HepG2 (cell line): ENCODE results near the gene CRMP1. TPM values are rescaled to one million over a fixed set of nuclear protein-coding genes. Genes with fewer than 3 reads are reported as not detected.

ENCODE experiments used
- ATAC-seq: fragments of 200-7000 bp; cut with Tn5 transposase; 3 replicates; pipeline ENCODE4 v1.9.1; 2020; ENCODE audit warnings: mild to moderate bottlenecking, moderate library complexity
- BruUV-seq: library from RNA; stranded (reverse); fragments of 400-500 nt; replicated peaks from 2 replicates; lab custom pipeline; 2021; lab: Mats Ljungman, UMichigan
- CTCF ChIA-PET: fragments of 300-600 bp; formaldehyde crosslinking; extraction: SDS; loops from one replicate; lab custom pipeline; 2021; ENCODE audit warnings: low total read pairs, inconsistent platforms, low intra/inter-chr PET ratio; lab: Yijun Ruan, JAX
- POLR2A ChIA-PET: fragments of 350-600 bp; sonication (Branson Sonifier 250); formaldehyde crosslinking; loops from one replicate; lab custom pipeline; 2020; ENCODE audit warnings: antibody characterized with exemption, inconsistent platforms; lab: Yijun Ruan, JAX
- DNase-seq: peaks from one replicate; pipeline ENCODE4 v3.0.0-alpha.2; 2015; ENCODE audit warnings: low spot score
- FAIRE-seq: peaks from 3 replicates; lab custom pipeline; 2011; peaks lifted over from hg19 to GRCh38; lab: Jason Lieb, UNC
- H2AFZ ChIP-seq: one replicate; pipeline ENCODE4 v1.6.1; 2011; ENCODE audit warnings: low read length, inconsistent platforms
- H3K27ac ChIP-seq: fragments of 300-600 bp; 3 replicates; pipeline ENCODE4 v1.8.0; 2011; ENCODE audit warnings: mixed run types, mild to moderate bottlenecking, mixed read lengths, low read length, inconsistent platforms; ENCODE audit not compliant: insufficient read depth; ENCODE audit errors: extremely low read length
- H3K27me3 ChIP-seq, 2 experiments: fragments of 200-600 bp in 1 of 2; 2 replicates in 1 of 2; 3 replicates in 1 of 2; pipeline versions ENCODE4 v1.6.0 to v1.8.0; 2011; ENCODE audit warnings: low read length in 2 of 2, mild to moderate bottlenecking in 2 of 2, moderate library complexity in 2 of 2, inconsistent platforms in 1 of 2; ENCODE audit not compliant: insufficient read depth in 2 of 2, control insufficient read depth in 1 of 2
- H3K36me3 ChIP-seq, 2 experiments: fragments of 200-600 bp in 1 of 2; replicated peaks in 1 of 2; 2 replicates in 1 of 2; 3 replicates in 1 of 2; pipeline versions ENCODE4 v1.5.1 to v1.8.0; 2011; ENCODE audit warnings: low read length in 2 of 2, inconsistent platforms in 1 of 2; ENCODE audit not compliant: insufficient read depth in 2 of 2, control insufficient read depth in 1 of 2
- H3K4me1 ChIP-seq: 2 replicates; pipeline ENCODE4 v1.5.1; 2012; ENCODE audit warnings: low read length, inconsistent platforms; ENCODE audit not compliant: insufficient read depth
- H3K4me2 ChIP-seq: 2 replicates; pipeline ENCODE4 v1.6.0; 2011; ENCODE audit warnings: low read depth, low read length, inconsistent platforms
- H3K4me3 ChIP-seq, 3 experiments: fragments of 200-600 bp in 1 of 3; sonication (generic), shearing (Covaris generic) in 1 of 3; replicated peaks in 1 of 3; 2 replicates each; pipeline ENCODE4 v1.5.1; 2011 to 2016; ENCODE audit warnings: low read length in 3 of 3, inconsistent platforms in 2 of 3, low read depth in 2 of 3, mild to moderate bottlenecking in 2 of 3, control low read depth in 1 of 3, mixed read lengths in 1 of 3; ENCODE audit not compliant: insufficient read depth in 1 of 3
- H3K79me2 ChIP-seq: one replicate; pipeline ENCODE4 v1.6.1; 2011; ENCODE audit warnings: low read length, inconsistent platforms; ENCODE audit not compliant: insufficient read depth
- H3K9ac ChIP-seq: 2 replicates; pipeline ENCODE4 v1.6.0; 2011; ENCODE audit warnings: mild to moderate bottlenecking, low read depth, low read length, inconsistent platforms; ENCODE audit not compliant: insufficient read depth
- H3K9me3 ChIP-seq: 2 replicates; pipeline ENCODE4 v1.5.1; 2012; ENCODE audit warnings: mild to moderate bottlenecking, low read length
- H4K20me1 ChIP-seq: 2 replicates; pipeline ENCODE4 v1.6.0; 2011; ENCODE audit warnings: inconsistent platforms, mild to moderate bottlenecking, low read length, moderate library complexity; ENCODE audit not compliant: insufficient read depth
- KDM5B ChIP-seq: sonication (generic); formaldehyde crosslinking; IDR thresholded peaks from 2 replicates; pipeline ENCODE4 v1.4.0; 2020; ENCODE audit warnings: missing genetic modification reagents, mild to moderate bottlenecking, borderline replicate concordance
- MZF1 ChIP-seq: sonication (generic); formaldehyde crosslinking; IDR thresholded peaks from 2 replicates; pipeline ENCODE4 v1.8.1; 2023; ENCODE audit warnings: mild to moderate bottlenecking, missing genetic modification reagents, borderline replicate concordance
- STAG1 ChIP-seq: sonication (generic); formaldehyde crosslinking; IDR thresholded peaks from 2 replicates; pipeline ENCODE4 v1.4.0; 2020; ENCODE audit warnings: missing genetic modification reagents
- ZNF660 ChIP-seq: sonication (generic); formaldehyde crosslinking; IDR thresholded peaks from 2 replicates; pipeline ENCODE4 v1.5.1; 2020; ENCODE audit warnings: mild to moderate bottlenecking, low read depth, missing genetic modification reagents, borderline replicate concordance
- WGBS: methylation state at CpG from one replicate; pipeline ENCODE4 v1.1.6; 2017; ENCODE audit warnings: low lambda C conversion rate; 5-methylcytosine and 5-hydroxymethylcytosine counted together
- in situ Hi-C: cut with HindIII; loops from 2 replicates; pipeline ENCODE4 v1.10.0; 2017; ENCODE audit warnings: low pct_unique_long_range_greater_than_20kb; ENCODE audit not compliant: extremely low pct_ligation_motif_present
- intact Hi-C: fragments of 100-400 bp; cut with micrococcal nuclease; formaldehyde crosslinking; loops from one replicate; pipeline ENCODE4 v1.10.0; 2022; ENCODE audit not compliant: unreplicated experiment
- polyA plus RNA-seq, 8 experiments: library from polyadenylated mRNA; depleted of rRNA in 3 of 8; stranded (reverse) in 7 of 8; unstranded in 1 of 8; fragments of >200 nt; fragmentation: Illumina TruSeq in 4 of 8; extraction: Trizol in 4 of 8; gene quantifications; 2 replicates each; pipeline versions ENCODE4 v1.2.1 to v1.2.3, GENCODE V29; 2011 to 2016; ENCODE audit warnings: low read depth in 4 of 8, missing spikeins in 1 of 8, mixed read lengths in 1 of 8; ENCODE audit not compliant: insufficient read depth in 1 of 8
- total RNA-seq, 5 experiments: library from RNA; depleted of rRNA; stranded (reverse); fragments of >200 nt; fragmentation: Illumina TruSeq; extraction: Trizol; gene quantifications; 2 replicates each; pipeline ENCODE4 v1.2.3, GENCODE V29; 2016; ENCODE audit warnings: low read depth in 1 of 5
- TF ChIP-seq, protein P1 (sequence below): sonication (generic); formaldehyde crosslinking; IDR thresholded peaks from 2 replicates; pipeline ENCODE4 v1.8.0; 2022; ENCODE audit warnings: missing genetic modification reagents, mild to moderate bottlenecking, borderline replicate concordance
- TF ChIP-seq, protein P2 (sequence below): sonication (generic); formaldehyde crosslinking; IDR thresholded peaks from 2 replicates; pipeline ENCODE4 v1.4.0; 2020; ENCODE audit warnings: missing genetic modification reagents
- TF ChIP-seq, protein P3 (sequence below): sonication (generic); formaldehyde crosslinking; IDR thresholded peaks from 2 replicates; pipeline ENCODE4 v1.4.0; 2020; ENCODE audit warnings: mild to moderate bottlenecking, missing genetic modification reagents, borderline replicate concordance

The CRMP1 gene
- total and polyA plus RNA-seq, 2 of the 13 experiments (the other 11 are each of a cell fraction or from before 2014, with no cell fraction given) = not detected

DNA sequence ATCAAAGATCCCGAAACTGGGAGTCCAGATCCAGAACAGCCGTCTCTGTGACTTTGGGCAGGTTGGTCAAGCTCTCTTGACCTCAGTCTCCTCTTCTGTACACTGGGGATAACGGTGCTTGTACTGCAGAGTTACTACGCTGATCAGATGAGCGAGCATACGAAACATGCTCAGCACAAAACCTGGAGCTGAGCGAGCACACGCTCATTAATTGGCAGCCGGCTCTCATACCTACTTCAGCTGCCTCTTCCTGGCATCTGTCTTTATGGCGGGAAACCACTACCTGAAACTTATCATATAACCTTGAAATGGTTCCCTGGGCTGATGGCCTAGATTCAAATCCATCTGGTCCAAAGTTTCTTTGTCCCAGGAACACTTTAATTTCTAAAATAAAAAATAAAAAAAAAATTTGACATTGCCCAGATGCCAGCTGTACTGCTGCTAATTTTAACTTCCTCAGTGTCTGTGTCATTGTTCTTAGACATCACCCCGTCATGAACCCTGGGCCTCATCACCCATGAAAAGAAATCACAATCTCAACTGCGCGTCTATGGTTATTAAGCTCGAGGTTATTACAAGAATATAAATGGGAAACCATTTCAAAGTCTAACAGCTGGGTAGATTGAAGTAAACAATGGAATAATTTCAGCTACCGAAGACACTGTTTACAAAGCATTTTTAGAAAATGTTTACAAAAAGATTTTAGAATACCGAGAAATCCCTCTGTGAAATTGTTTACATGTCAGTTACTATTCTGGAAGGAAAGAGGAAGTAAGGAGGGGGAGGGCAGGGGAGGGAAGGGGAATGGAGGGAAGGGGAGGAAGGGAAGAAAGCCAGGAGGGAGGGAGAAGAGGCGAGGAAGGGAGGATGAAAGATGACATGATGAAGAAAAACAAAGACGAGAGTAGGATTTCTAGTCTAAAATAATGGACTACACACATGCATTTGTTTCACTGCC, 49.0 kb downstream of the CRMP1 start:
- no peak for TF ChIP-seq ZNF660 (CRISPR knock-in tag)
- Histone ChIP-seq H3K9ac (no peak overlapping the region), H3K4me1 (no peaks in the 10 kb centered on the region), H3K27ac (no peak overlapping the region), H3K4me2 (no peak overlapping the region), H3K27me3 (peaks cover 3 to 23% of the 10 kb centered on the region in 2 experiments; a peak in 4 of 5 replicates), H3K4me3 (no peak overlapping the region), H2AFZ (no peak overlapping the region), H3K36me3 (no peaks in the 10 kb centered on the region), H3K79me2 (no peaks in the 10 kb centered on the region), H3K9me3 (no peaks in the 10 kb centered on the region), H4K20me1 (no peaks in the 10 kb centered on the region)
- CTCF ChIA-PET = no interaction called here
- in situ Hi-C loops = no loop called here
- intact Hi-C loops = no loop called here
- no peak for ATAC-seq
- BruUV-seq = no TSS peak
- WGBS = 40% methylated on average over 18 of the region's 18 CpGs
- no peak for DNase-seq
- POLR2A ChIA-PET = no interaction called here
- FAIRE-seq = no peak

DNA sequence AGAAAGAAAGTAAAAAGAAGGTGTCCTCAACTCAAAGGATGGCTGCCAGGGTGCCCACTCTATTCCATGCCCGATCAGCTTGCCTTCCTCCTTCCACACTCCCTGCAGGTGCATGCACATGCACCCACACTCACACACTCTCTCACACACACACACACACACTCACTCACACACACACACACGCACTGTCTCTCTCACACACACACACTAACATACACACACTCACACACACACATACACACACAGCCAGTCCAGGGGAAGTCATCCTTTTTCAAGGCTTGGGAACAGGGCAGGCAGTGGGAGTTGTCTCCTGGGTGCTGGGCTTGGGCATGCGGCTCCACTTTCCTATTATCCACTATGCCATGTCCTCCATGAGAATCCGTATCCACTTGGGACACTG, 50.4 kb downstream of the CRMP1 start:
- Histone ChIP-seq H3K9ac (no peak overlapping the region), H3K79me2 (no peaks in the 10 kb centered on the region), H2AFZ (no peak overlapping the region), H3K27ac (no peak overlapping the region), H3K27me3 (peaks cover 3 to 23% of the 10 kb centered on the region in 2 experiments; a peak in 4 of 5 replicates), H4K20me1 (no peaks in the 10 kb centered on the region), H3K4me3 (no peak overlapping the region), H3K36me3 (no peaks in the 10 kb centered on the region), H3K9me3 (no peaks in the 10 kb centered on the region), H3K4me2 (no peak overlapping the region), H3K4me1 (no peaks in the 10 kb centered on the region)
- in situ Hi-C loops = no loop called here
- DNase-seq = no peak
- WGBS = 6% methylated on average over 4 of the region's 4 CpGs
- no peak for FAIRE-seq
- ATAC-seq = no peak
- no TSS peak for BruUV-seq
- POLR2A ChIA-PET = no interaction called here
- intact Hi-C loops = no loop called here
- CTCF ChIA-PET = no interaction called here
- no peak for TF ChIP-seq MZF1 (CRISPR knock-in tag)
- TF ChIP-seq, protein P1, sequence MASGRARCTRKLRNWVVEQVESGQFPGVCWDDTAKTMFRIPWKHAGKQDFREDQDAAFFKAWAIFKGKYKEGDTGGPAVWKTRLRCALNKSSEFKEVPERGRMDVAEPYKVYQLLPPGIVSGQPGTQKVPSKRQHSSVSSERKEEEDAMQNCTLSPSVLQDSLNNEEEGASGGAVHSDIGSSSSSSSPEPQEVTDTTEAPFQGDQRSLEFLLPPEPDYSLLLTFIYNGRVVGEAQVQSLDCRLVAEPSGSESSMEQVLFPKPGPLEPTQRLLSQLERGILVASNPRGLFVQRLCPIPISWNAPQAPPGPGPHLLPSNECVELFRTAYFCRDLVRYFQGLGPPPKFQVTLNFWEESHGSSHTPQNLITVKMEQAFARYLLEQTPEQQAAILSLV = no peak
- TF ChIP-seq, protein P2, sequence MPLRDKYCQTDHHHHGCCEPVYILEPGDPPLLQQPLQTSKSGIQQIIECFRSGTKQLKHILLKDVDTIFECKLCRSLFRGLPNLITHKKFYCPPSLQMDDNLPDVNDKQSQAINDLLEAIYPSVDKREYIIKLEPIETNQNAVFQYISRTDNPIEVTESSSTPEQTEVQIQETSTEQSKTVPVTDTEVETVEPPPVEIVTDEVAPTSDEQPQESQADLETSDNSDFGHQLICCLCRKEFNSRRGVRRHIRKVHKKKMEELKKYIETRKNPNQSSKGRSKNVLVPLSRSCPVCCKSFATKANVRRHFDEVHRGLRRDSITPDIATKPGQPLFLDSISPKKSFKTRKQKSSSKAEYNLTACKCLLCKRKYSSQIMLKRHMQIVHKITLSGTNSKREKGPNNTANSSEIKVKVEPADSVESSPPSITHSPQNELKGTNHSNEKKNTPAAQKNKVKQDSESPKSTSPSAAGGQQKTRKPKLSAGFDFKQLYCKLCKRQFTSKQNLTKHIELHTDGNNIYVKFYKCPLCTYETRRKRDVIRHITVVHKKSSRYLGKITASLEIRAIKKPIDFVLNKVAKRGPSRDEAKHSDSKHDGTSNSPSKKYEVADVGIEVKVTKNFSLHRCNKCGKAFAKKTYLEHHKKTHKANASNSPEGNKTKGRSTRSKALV (CRISPR knock-in tag) = no peak
- TF ChIP-seq STAG1 = no peak
- TF ChIP-seq KDM5B (CRISPR knock-in tag) = no peak
- TF ChIP-seq, protein P3, sequence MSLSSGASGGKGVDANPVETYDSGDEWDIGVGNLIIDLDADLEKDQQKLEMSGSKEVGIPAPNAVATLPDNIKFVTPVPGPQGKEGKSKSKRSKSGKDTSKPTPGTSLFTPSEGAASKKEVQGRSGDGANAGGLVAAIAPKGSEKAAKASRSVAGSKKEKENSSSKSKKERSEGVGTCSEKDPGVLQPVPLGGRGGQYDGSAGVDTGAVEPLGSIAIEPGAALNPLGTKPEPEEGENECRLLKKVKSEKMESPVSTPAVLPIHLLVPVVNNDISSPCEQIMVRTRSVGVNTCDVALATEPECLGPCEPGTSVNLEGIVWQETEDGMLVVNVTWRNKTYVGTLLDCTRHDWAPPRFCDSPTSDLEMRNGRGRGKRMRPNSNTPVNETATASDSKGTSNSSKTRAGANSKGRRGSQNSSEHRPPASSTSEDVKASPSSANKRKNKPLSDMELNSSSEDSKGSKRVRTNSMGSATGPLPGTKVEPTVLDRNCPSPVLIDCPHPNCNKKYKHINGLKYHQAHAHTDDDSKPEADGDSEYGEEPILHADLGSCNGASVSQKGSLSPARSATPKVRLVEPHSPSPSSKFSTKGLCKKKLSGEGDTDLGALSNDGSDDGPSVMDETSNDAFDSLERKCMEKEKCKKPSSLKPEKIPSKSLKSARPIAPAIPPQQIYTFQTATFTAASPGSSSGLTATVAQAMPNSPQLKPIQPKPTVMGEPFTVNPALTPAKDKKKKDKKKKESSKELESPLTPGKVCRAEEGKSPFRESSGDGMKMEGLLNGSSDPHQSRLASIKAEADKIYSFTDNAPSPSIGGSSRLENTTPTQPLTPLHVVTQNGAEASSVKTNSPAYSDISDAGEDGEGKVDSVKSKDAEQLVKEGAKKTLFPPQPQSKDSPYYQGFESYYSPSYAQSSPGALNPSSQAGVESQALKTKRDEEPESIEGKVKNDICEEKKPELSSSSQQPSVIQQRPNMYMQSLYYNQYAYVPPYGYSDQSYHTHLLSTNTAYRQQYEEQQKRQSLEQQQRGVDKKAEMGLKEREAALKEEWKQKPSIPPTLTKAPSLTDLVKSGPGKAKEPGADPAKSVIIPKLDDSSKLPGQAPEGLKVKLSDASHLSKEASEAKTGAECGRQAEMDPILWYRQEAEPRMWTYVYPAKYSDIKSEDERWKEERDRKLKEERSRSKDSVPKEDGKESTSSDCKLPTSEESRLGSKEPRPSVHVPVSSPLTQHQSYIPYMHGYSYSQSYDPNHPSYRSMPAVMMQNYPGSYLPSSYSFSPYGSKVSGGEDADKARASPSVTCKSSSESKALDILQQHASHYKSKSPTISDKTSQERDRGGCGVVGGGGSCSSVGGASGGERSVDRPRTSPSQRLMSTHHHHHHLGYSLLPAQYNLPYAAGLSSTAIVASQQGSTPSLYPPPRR (CRISPR knock-in tag) = no peak
